Measurements from ENCODE around the gene MEIOB. TPM values are rescaled to one million over a fixed set of nuclear protein-coding genes. Genes with fewer than 3 reads are reported as not detected.

Gene MEIOB
- total RNA-seq, 1 donor from 2014 or later, result not detected

- ATAC-seq (ENCODE audit: low read depth) (no peak), DNase-seq (no peak)
- H3K4me3 Mint-ChIP-seq, result no peak overlapping the region
- TF ChIP-seq, protein P1, sequence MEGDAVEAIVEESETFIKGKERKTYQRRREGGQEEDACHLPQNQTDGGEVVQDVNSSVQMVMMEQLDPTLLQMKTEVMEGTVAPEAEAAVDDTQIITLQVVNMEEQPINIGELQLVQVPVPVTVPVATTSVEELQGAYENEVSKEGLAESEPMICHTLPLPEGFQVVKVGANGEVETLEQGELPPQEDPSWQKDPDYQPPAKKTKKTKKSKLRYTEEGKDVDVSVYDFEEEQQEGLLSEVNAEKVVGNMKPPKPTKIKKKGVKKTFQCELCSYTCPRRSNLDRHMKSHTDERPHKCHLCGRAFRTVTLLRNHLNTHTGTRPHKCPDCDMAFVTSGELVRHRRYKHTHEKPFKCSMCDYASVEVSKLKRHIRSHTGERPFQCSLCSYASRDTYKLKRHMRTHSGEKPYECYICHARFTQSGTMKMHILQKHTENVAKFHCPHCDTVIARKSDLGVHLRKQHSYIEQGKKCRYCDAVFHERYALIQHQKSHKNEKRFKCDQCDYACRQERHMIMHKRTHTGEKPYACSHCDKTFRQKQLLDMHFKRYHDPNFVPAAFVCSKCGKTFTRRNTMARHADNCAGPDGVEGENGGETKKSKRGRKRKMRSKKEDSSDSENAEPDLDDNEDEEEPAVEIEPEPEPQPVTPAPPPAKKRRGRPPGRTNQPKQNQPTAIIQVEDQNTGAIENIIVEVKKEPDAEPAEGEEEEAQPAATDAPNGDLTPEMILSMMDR (IDR thresholded peaks at IDR 0.05), result no peak
- intact Hi-C loops (cut with micrococcal nuclease), result loop anchor here (10.0 kb wide), 1 partner anchor 389 kb away; the partner anchor contains the start of gene ECI1
- no peaks in the 10 kb centered on the region for H3K36me3 Mint-ChIP-seq (ENCODE audit: low read depth)
- CTCF ChIA-PET, result interaction anchor here (1.2 kb wide), 1 partner anchor 274 kb away, joined by 3 read pairs; no protein-coding TSS in a partner anchor
- no peaks in the 10 kb centered on the region for H3K9me3 Mint-ChIP-seq
- peaks cover 7% of the 10 kb centered on the region for H3K27me3 Mint-ChIP-seq
- POLR2A ChIA-PET, result no interaction called here
- H3K27ac Mint-ChIP-seq, result no peak overlapping the region
- H3K4me1 Mint-ChIP-seq, result no peaks in the 10 kb centered on the region
Observed at GRCh38 chr16:1865902-1866690, 5.9 kb downstream of the MEIOB start.

- no peak for DNase-seq
- Mint-ChIP-seq H3K9me3 (no peaks in the 10 kb centered on the region), H3K27me3 (peaks cover 23% of the 10 kb centered on the region), H3K27ac (no peak overlapping the region), H3K4me3 (no peak overlapping the region), H3K36me3 (ENCODE audit: low read depth) (no peaks in the 10 kb centered on the region), H3K4me1 (no peaks in the 10 kb centered on the region)
- intact Hi-C loops (cut with micrococcal nuclease), result loop anchor here (1.0 to 10.0 kb wide), 4 partner anchors 65 to 391 kb away; partner anchors contain the start of gene ECI1
- ChIA-PET POLR2A (no interaction called here), CTCF (no interaction called here)
- TF ChIP-seq, protein P1 (IDR thresholded peaks at IDR 0.05), result no peak
- ATAC-seq (ENCODE audit: low read depth), result peak; percentile 40
Observed at GRCh38 chr16:1863681-1864460, 8.1 kb downstream of the MEIOB start.

DNA sequence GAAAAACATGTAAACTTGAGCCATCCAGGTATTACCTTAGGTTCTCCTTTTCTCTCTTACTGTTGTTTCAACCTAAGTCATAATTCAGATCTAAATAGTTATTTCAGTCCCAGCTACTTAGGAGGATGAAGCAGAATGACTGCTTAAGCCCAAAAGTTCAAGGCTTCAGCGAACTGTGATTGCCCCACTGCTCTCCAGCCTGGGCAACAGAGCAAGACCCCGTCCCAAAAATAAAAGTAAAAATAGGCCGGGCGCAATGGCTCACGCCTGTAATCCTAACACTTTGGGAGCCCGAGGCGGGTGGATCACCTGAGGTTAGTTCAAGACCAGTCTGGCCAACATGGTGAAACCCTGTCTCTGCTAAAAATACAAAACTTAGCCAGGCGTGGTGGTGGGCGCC is 9.6 kb downstream of the MEIOB start:
- Mint-ChIP-seq H3K4me3 (no peak overlapping the region), H3K27me3 (peaks cover 32% of the 10 kb centered on the region), H3K36me3 (ENCODE audit: low read depth) (no peaks in the 10 kb centered on the region), H3K9me3 (no peaks in the 10 kb centered on the region), H3K4me1 (no peaks in the 10 kb centered on the region), H3K27ac (no peak overlapping the region)
- ChIA-PET CTCF (no interaction called here), POLR2A (no interaction called here)
- DNase-seq (no peak), ATAC-seq (ENCODE audit: low read depth) (no peak)
- intact Hi-C loops (cut with micrococcal nuclease), result loop anchor here (2.0 to 10.0 kb wide), 2 partner anchors 290 to 392 kb away; partner anchors contain the start of gene ECI1
- TF ChIP-seq, protein P1 (IDR thresholded peaks at IDR 0.05), result no peak

DNA sequence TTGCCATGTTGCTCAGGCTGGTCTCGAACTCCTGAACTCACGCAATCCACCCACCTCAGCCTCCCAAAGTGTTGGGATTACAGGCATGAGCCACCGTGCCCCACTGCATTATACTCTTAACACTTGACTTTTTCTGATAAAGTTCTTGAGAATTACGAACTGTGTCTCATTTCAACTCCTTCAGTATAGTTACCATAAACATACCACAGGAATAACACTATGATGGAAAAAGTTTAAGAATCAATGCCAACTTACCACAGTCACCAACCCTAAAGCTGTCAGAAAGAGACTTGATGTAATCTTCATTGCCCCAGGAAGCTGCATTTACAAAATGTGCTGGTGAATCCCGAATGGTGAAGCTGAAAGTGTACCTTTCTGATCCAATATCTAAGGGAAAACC is 10.2 kb downstream of the MEIOB start:
- Mint-ChIP-seq H3K9me3 (no peaks in the 10 kb centered on the region), H3K36me3 (ENCODE audit: low read depth) (no peaks in the 10 kb centered on the region), H3K4me1 (no peaks in the 10 kb centered on the region), H3K27me3 (peaks cover 37% of the 10 kb centered on the region), H3K27ac (no peak overlapping the region), H3K4me3 (no peak overlapping the region)
- CTCF ChIA-PET, result no interaction called here
- ATAC-seq (ENCODE audit: low read depth) (no peak), DNase-seq (no peak)
- POLR2A ChIA-PET, result no interaction called here
- TF ChIP-seq, protein P1 (IDR thresholded peaks at IDR 0.05), result no peak
- intact Hi-C loops (cut with micrococcal nuclease), result loop anchor here (2.0 to 10.0 kb wide), 2 partner anchors 291 to 393 kb away; partner anchors contain the start of gene ECI1

- H3K4me3 Mint-ChIP-seq, result no peak overlapping the region
- no peaks in the 10 kb centered on the region for H3K36me3 Mint-ChIP-seq (ENCODE audit: low read depth)
- ChIA-PET CTCF (no interaction called here), POLR2A (interaction anchor here (0.5 kb wide), 1 partner anchor 130 kb away, joined by 12 read pairs; no protein-coding TSS in a partner anchor)
- H3K4me1 Mint-ChIP-seq, result no peaks in the 10 kb centered on the region
- H3K27me3 Mint-ChIP-seq, result peaks cover 33% of the 10 kb centered on the region
- intact Hi-C loops (cut with micrococcal nuclease), result loop anchor here (10.0 kb wide), 1 partner anchor 395 kb away; the partner anchor contains the start of gene ECI1
- ATAC-seq (ENCODE audit: low read depth) (no peak), DNase-seq (no peak)
- H3K27ac Mint-ChIP-seq, result no peak overlapping the region
- H3K9me3 Mint-ChIP-seq, result no peaks in the 10 kb centered on the region
- TF ChIP-seq, protein P1 (IDR thresholded peaks at IDR 0.05), result no peak
Observed at GRCh38 chr16:1859650-1860049, 12.3 kb downstream of the MEIOB start.

Data from activated B cell treated with CpG ODN at 0.5 μM for 24 hours (primary cell).